ENCODE measurements around the gene PI4KA.

GRCh38 chr22:20729194-20729593 is 129.4 kb downstream of the PI4KA start:
- no peak for TF ChIP-seq CTCF (IDR thresholded peaks at IDR 0.05)
- no peak for TF ChIP-seq POLR2A (IDR thresholded peaks at IDR 0.05)
- TF ChIP-seq POLR2AphosphoS5 (IDR thresholded peaks at IDR 0.05), result no peak
- no peak for TF ChIP-seq EP300 (IDR thresholded peaks at IDR 0.05)

Measured in stomach (tissue), 4 donors.